Ecto neural progenitor cell (in vitro differentiated cells): ENCODE measurements around the gene LAMA4.

Experiments
- DNase-seq: peaks from one replicate; pipeline ENCODE4 v3.0.0-alpha.2; 2018; ENCODE audit warnings: low spot score

The LAMA4 gene

GRCh38 chr6:112253841-112254816 lies at the start of gene LAMA4:
Gene LAMA4, minus strand, starts transcription at chr6:112254567. Its CDS starts 417 bp downstream, at chr6:112254150.
- DNase-seq, result peak; percentile 65

- DNase-seq, result no peak
Observed at GRCh38 chr6:112302142-112302705, 47.9 kb upstream of the LAMA4 start.

GRCh38 chr6:112300896-112301295 lies 46.5 kb upstream of the LAMA4 start:
- DNase-seq, result no peak

- no peak for DNase-seq
Observed at GRCh38 chr6:112298816-112299281, 44.5 kb upstream of the LAMA4 start.

- DNase-seq, result no peak
Observed at GRCh38 chr6:112298021-112298745, 43.8 kb upstream of the LAMA4 start.

GRCh38 chr6:112296694-112297093 lies 42.3 kb upstream of the LAMA4 start:
- DNase-seq, result no peak

GRCh38 chr6:112296122-112296521 lies 41.8 kb upstream of the LAMA4 start:
- DNase-seq, result peak; percentile 55

- no peak for DNase-seq
Observed at GRCh38 chr6:112291161-112291762, 36.9 kb upstream of the LAMA4 start.

GRCh38 chr6:112289038-112289566 lies 34.7 kb upstream of the LAMA4 start:
- DNase-seq, result no peak

GRCh38 chr6:112288475-112288874 lies 34.1 kb upstream of the LAMA4 start:
- DNase-seq, result no peak

- no peak for DNase-seq
Observed at GRCh38 chr6:112287577-112288225, 33.3 kb upstream of the LAMA4 start.

GRCh38 chr6:112286500-112287144 lies 32.3 kb upstream of the LAMA4 start:
- DNase-seq, result no peak

- DNase-seq, result no peak
Observed at GRCh38 chr6:112286010-112286409, 31.6 kb upstream of the LAMA4 start.

GRCh38 chr6:112284603-112285002 lies 30.2 kb upstream of the LAMA4 start:
- no peak for DNase-seq

GRCh38 chr6:112283621-112284020 lies 29.3 kb upstream of the LAMA4 start:
- DNase-seq, result no peak

GRCh38 chr6:112281821-112282615 lies 27.7 kb upstream of the LAMA4 start:
- no peak for DNase-seq

- no peak for DNase-seq
Observed at GRCh38 chr6:112279031-112279935, 24.9 kb upstream of the LAMA4 start.

GRCh38 chr6:112275365-112275764 lies 21.0 kb upstream of the LAMA4 start:
- DNase-seq, result no peak

GRCh38 chr6:112274774-112275173 lies 20.4 kb upstream of the LAMA4 start:
- no peak for DNase-seq
